ENCODE measurements around the gene AMT. TPM values are rescaled to one million over a fixed set of nuclear protein-coding genes. Genes with fewer than 3 reads are reported as not detected.

The AMT gene
- 2.6 and 3.7 TPM in 2 replicates for total RNA-seq

DNA sequence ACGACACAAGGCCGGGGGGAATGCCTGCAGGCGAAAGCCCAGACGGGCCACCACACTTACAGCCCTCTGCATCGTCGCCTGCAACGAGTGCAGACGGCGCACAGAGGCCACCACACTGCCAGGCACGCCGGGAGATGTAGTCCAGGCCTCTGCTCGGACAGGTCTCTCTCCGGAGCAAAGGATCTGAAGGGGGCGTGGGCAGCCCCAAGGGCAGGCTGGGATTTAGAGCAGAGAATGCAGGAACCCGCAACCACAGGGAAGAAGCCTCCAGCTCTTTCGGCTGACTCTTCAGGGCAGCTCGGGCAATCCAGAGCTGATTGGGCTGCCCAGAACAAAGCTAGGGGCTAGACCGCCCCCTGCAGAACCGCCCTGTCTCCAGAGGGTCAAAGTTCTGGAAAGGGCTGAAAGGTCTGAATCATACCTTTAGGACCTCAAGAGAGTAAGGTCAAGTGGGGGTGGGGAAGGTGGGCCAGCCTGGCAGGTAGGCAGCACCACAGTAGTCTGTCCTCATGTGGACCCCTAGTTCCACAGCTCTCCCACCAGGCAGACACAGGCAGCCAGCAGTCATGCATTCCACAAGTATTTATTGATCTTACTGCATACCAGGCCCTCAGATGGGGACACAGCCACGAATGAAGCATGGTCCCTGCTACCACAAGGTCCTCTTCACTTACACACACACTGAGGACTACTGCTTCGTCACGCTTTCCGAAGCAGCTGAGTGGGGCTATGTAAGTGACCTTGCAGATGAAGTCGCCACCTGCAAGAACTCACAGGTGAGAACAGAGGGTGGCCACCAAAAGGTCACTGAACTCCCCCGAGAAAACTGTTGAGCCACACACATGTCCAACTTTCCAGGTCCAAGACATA, at the start of gene AMT:
Gene AMT, minus strand, starts transcription at position 95 of the 870 bp plus-strand sequence. Its CDS starts 23 bp downstream, at position 72.
- no peaks in the 10 kb centered on the region for H3K9me3 Mint-ChIP-seq

DNA sequence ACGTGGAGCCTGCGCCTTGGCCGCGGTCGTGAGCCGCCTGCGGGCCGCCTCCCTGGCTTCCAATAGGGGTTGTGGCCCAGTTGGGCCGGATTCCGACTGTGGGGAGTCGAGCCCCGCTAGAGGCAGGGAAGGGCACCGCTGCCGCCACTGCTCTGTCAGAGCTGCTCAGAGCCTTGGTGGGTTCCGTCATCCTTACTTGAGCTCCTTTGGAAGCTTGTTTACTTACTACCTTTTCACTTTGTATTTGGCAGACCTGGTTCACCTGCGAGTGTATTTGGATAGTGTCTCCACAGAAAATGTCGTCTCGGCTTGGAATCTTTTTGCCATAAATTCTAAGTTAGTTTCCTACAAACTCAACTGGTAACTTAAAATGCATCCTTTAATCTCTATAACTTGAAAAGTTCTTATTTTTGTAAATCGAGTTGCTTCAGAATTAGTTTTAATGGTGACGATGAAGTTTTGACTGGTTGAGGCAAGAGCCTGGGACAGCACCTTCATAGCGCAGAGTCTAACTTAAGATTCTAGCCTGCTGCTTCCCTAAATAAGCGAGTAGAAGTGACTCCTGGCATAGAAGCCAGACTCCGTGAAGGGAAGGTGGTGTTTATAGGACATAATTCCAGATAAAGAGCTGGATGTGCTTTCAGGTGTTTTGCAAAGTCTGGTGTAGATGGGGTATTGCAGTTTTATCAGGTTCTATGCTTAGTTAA, 48.6 kb upstream of the AMT start:
- H3K36me3 Mint-ChIP-seq (ENCODE audit: low read depth), result peaks cover 12% of the 10 kb centered on the region
- intact Hi-C loops (cut with micrococcal nuclease), result loop anchor here (1.0 to 2.0 kb wide), 6 partner anchors 58 to 377 kb away; partner anchors contain the start of genes APEH, IP6K1, QRICH1 and TCTA
- no peaks in the 10 kb centered on the region for H3K9me3 Mint-ChIP-seq
- H3K4me3 Mint-ChIP-seq, result peak overlapping the region; percentile 93
- DNase-seq, result no peak
- H3K27me3 Mint-ChIP-seq, result no peaks in the 10 kb centered on the region
- peaks cover 22% of the 10 kb centered on the region for H3K4me1 Mint-ChIP-seq
- H3K27ac Mint-ChIP-seq, result peak overlapping the region; percentile 87

More for the DNA sequence above, at the start of gene AMT:
- intact Hi-C loops (cut with micrococcal nuclease), result no loop called here
- peaks cover 29% of the 10 kb centered on the region for H3K4me1 Mint-ChIP-seq
- DNase-seq, result no peak
- no peak within 1 kb of the TSS for H3K4me3 Mint-ChIP-seq
- H3K27me3 Mint-ChIP-seq, result no peaks in the 10 kb centered on the region
- peaks cover 39% of the 10 kb centered on the region for H3K36me3 Mint-ChIP-seq (ENCODE audit: low read depth)
- peak within 1 kb of the TSS; percentile 48 for H3K27ac Mint-ChIP-seq

DNA sequence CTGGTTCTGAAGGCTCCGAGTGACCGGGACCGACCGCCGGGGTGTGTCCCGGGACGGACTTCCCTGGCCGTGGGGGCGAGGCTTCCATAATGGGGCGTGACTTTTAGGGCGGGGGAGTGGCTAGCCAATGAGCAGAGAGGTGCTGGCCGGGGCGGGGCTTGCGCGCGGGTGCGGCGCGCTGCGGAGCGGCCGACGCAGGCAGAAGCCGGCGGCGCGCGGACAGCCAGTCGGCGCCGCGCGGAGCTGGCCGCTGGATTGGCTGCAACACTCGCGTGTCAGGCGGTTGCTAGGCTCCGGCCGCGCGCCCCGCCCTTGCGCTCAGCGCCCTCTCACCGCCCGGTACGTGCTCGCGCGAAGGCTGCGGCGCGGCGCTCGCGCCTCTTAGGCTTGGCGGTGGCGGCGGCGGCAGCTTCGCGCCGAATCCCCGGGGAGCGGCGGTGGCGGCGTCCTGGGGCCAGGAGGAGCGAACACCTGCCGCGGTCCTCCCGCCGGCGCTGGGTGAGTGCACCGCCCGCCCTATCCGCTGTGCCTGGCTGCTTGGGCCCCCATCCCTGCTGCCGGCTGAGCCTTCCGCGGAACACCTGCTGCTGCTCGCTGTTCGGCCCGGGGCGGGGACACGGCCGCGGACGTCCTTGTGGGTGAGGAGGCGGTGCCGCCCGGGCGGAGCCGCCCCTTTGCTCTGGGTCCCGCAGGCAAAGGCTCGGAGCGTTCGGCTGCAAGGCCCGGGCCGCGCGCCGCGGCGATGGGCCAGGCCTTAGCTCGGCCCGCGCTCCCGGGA, 47.9 kb upstream of the AMT start, which contains the start of gene DAG1:
Gene DAG1, plus strand, starts transcription at position 332 of the 778 bp plus-strand sequence. CDS start 40,268 bp downstream, outside the sequence.
- Mint-ChIP-seq H3K36me3 (ENCODE audit: low read depth) (peaks cover 9% of the 10 kb centered on the region), H3K4me3 (peak within 1 kb of the TSS; percentile 93), H3K27me3 (no peaks in the 10 kb centered on the region), H3K9me3 (no peaks in the 10 kb centered on the region), H3K27ac (peak within 1 kb of the TSS; percentile 91), H3K4me1 (peaks cover 21% of the 10 kb centered on the region)
- DNase-seq, result peak; percentile 99
- intact Hi-C loops (cut with micrococcal nuclease), result loop anchor here (1.0 to 2.0 kb wide), 6 partner anchors 58 to 376 kb away; partner anchors contain the start of genes APEH, IP6K1, QRICH1 and TCTA

DNA sequence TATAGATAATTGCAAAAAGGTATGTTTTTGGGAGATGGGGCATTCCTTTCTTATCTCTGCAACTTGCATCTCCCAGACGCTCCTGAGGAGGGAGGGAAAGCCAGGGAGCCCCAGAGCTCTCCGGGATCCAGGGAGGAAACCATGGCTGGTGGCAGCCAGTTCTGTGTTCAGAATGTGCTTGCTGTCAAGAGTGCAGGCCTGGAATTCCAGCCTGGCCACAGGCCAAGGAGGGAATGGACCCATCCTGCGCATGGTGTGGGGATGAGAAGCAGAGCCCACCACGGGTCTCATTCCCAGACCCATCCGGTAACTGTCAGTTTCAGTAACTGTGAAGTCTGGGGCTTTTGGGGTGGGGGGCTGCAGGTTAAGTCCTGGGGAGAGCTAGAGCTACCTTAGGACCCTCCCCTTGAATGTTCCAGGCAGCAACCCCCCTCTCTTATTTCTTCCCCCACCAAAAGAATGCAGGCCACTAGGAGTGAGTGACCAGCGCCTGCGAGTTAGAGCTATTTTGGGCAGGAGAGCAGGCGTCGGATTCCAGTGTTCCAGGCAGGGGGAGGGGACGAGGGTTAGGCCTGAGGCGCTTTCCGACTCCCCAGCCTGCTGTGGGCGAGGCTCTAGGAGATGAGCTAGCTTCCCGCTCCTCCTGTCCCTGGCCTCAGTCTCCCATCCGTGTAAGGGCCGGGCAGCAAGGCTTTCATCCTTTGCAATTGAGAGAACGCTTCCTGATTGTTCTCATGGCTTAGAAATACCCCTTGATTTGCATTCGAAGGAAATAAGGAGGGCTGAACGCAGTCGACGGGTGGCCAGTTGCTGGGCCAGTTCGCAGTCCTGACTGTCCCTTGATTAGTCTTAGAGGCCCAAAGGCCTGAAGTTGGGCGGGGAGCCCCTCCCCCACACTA, 47.0 kb upstream of the AMT start:
- peaks cover 21% of the 10 kb centered on the region for H3K4me1 Mint-ChIP-seq
- intact Hi-C loops (cut with micrococcal nuclease), result no loop called here
- peak overlapping the region; percentile 91 for H3K4me3 Mint-ChIP-seq
- H3K36me3 Mint-ChIP-seq (ENCODE audit: low read depth), result peaks cover 7% of the 10 kb centered on the region
- DNase-seq, result no peak
- peak overlapping the region; percentile 87 for H3K27ac Mint-ChIP-seq
- H3K27me3 Mint-ChIP-seq, result no peaks in the 10 kb centered on the region
- no peaks in the 10 kb centered on the region for H3K9me3 Mint-ChIP-seq

DNA sequence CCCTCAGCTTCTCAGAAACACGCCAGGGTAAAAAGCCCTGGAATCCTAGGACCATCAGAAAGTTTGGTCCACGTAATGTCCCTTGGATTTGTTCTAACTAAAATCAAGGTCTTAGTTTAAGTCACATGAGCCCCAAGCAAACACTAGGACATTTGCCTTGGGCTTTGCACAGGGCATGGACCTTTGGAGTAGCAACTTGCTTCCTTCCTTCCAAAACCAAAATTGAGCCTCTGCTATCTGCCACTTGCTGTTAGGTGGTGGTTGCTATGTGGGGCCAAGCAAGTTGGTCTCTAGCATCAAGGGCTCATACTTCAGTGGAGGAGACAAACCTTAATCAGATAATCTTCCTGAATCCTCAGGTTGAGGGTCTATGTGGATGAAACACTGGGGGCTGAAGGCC, 43.8 kb upstream of the AMT start:
- intact Hi-C loops (cut with micrococcal nuclease), result no loop called here
- no peak overlapping the region for H3K27ac Mint-ChIP-seq
- no peak for DNase-seq
- H3K9me3 Mint-ChIP-seq, result no peaks in the 10 kb centered on the region
- no peak overlapping the region for H3K4me3 Mint-ChIP-seq
- peaks cover 14% of the 10 kb centered on the region for H3K4me1 Mint-ChIP-seq
- no peaks in the 10 kb centered on the region for H3K36me3 Mint-ChIP-seq (ENCODE audit: low read depth)
- H3K27me3 Mint-ChIP-seq, result no peaks in the 10 kb centered on the region

DNA sequence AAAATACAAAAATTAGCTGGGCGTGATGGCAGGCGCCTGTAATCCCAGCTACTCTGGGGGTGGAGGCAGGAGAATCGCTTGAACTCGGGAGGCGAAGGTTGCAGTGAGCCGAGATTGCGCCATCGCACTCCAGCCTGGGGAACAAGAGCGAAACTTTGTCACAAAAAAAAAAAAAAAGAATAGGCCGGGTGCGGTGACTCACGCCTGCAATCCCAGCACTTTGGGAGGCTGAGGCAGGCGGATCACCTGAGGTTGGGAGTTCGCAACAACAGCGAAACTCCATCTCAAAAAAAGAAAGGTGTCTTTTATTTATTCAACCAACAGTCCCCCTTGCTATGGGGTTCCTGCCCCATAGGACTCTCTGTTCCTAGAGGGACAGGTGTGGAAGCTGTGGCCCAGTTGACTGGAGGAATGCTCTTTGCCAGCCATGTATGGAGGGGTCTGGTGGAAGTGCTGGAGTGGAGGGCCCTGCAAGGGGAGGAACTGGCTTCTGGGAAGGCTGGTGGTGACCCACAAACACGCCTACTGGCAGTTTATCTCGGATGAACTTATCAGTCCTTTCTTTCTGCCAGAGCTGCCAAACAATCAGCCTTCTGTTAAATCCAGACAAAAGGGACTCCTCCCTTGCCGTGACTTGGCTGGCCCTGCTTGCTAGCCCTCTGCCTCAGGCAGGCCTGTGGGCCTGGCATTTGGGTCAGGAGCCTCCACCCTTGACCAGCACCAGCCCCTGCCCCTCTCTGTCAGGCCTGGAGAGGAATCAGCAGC, 43.2 kb upstream of the AMT start:
- no peak for DNase-seq
- Mint-ChIP-seq H3K9me3 (no peaks in the 10 kb centered on the region), H3K27me3 (no peaks in the 10 kb centered on the region), H3K27ac (no peak overlapping the region), H3K36me3 (ENCODE audit: low read depth) (no peaks in the 10 kb centered on the region), H3K4me1 (peaks cover 12% of the 10 kb centered on the region), H3K4me3 (no peak overlapping the region)
- intact Hi-C loops (cut with micrococcal nuclease), result no loop called here

GRCh38 chr3:49462222-49462621, 39.9 kb upstream of the AMT start:
- Mint-ChIP-seq H3K27ac (no peak overlapping the region), H3K4me3 (no peak overlapping the region), H3K9me3 (no peaks in the 10 kb centered on the region), H3K36me3 (ENCODE audit: low read depth) (no peaks in the 10 kb centered on the region), H3K27me3 (no peaks in the 10 kb centered on the region), H3K4me1 (peaks cover 6% of the 10 kb centered on the region)
- intact Hi-C loops (cut with micrococcal nuclease), result no loop called here
- no peak for DNase-seq

GRCh38 chr3:49461443-49462171, 39.3 kb upstream of the AMT start:
- H3K36me3 Mint-ChIP-seq (ENCODE audit: low read depth), result no peaks in the 10 kb centered on the region
- H3K27ac Mint-ChIP-seq, result no peak overlapping the region

GRCh38 chr3:49460956-49461355, 38.7 kb upstream of the AMT start:
- no peak overlapping the region for H3K27ac Mint-ChIP-seq
- H3K4me3 Mint-ChIP-seq, result no peak overlapping the region
- no peaks in the 10 kb centered on the region for H3K36me3 Mint-ChIP-seq (ENCODE audit: low read depth)
- H3K4me1 Mint-ChIP-seq, result peaks cover 6% of the 10 kb centered on the region
- no peaks in the 10 kb centered on the region for H3K9me3 Mint-ChIP-seq
- H3K27me3 Mint-ChIP-seq, result no peaks in the 10 kb centered on the region
- no peak for DNase-seq
- intact Hi-C loops (cut with micrococcal nuclease), result no loop called here

More at GRCh38 chr3:49461443-49462171, 39.3 kb upstream of the AMT start:
- H3K4me1 Mint-ChIP-seq, result peaks cover 6% of the 10 kb centered on the region
- intact Hi-C loops (cut with micrococcal nuclease), result no loop called here
- no peak overlapping the region for H3K4me3 Mint-ChIP-seq
- no peak for DNase-seq
- H3K27me3 Mint-ChIP-seq, result no peaks in the 10 kb centered on the region
- no peaks in the 10 kb centered on the region for H3K9me3 Mint-ChIP-seq

DNA sequence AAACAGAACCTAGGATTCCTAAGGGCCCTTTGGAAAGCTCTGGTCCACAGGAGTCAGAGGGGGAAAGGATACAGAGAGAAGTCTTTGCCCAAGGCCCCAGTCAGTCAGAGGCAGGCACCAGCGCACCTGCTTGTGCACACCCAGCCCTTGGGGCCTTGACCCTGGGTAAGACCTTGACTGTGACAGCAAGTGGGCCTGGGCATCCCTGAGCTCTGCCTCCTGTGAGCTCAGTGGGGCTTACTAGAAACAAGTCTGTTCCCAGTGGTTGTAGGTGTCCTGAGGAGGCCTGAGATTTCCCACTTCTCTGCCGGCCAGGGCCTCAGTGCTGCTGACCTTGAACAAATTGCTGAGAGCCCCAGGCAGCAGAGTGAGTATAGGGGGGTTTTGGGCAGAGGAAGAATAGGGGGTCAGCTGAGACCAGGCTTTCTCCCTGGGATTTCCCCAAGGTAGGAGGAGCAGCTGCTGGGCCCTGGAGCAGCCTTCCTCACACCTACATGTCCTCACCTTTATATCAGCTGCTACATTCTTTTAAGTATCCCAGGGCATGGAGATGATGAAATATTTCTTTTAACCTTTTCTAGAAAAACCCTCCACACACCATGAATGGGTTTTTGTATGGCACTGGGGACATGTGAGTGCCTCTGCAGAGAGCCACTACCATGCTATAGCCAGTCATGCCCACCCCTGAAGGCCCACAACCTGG, 38.1 kb upstream of the AMT start:
- no peak overlapping the region for H3K4me3 Mint-ChIP-seq
- H3K9me3 Mint-ChIP-seq, result no peaks in the 10 kb centered on the region
- no peak for DNase-seq
- intact Hi-C loops (cut with micrococcal nuclease), result no loop called here
- H3K36me3 Mint-ChIP-seq (ENCODE audit: low read depth), result no peaks in the 10 kb centered on the region
- H3K27ac Mint-ChIP-seq, result no peak overlapping the region
- H3K27me3 Mint-ChIP-seq, result no peaks in the 10 kb centered on the region
- peaks cover 6% of the 10 kb centered on the region for H3K4me1 Mint-ChIP-seq

- Mint-ChIP-seq H3K27me3 (no peaks in the 10 kb centered on the region), H3K9me3 (no peaks in the 10 kb centered on the region), H3K27ac (no peak overlapping the region), H3K36me3 (ENCODE audit: low read depth) (no peaks in the 10 kb centered on the region), H3K4me3 (no peak overlapping the region), H3K4me1 (peaks cover under 1% of the 10 kb centered on the region)
- no peak for DNase-seq
- intact Hi-C loops (cut with micrococcal nuclease), result no loop called here
Observed at GRCh38 chr3:49456466-49456865, 34.2 kb upstream of the AMT start.
